H7 (cell line): Measurements from ENCODE around the gene PLSCR5. TPM values are rescaled to one million over a fixed set of nuclear protein-coding genes. Genes with fewer than 3 reads are reported as not detected.

ENCODE experiments used
- DNase-seq: peaks from one replicate; pipeline ENCODE4 v3.0.0; 2012
- H3K27me3 ChIP-seq: 2 replicates; pipeline ENCODE4 v1.6.0; 2011; ENCODE audit warnings: mild to moderate bottlenecking, low read length; ENCODE audit not compliant: control insufficient read depth, insufficient read depth
- H3K36me3 ChIP-seq: replicated peaks from 2 replicates; pipeline ENCODE4 v1.5.1; 2011; ENCODE audit warnings: low read length; ENCODE audit not compliant: control insufficient read depth, insufficient read depth
- H3K4me3 ChIP-seq: 2 replicates; pipeline ENCODE4 v1.5.1; 2011; ENCODE audit warnings: low read depth, mild to moderate bottlenecking, control low read depth, low read length, moderate library complexity; ENCODE audit not compliant: insufficient read depth
- total RNA-seq: library from RNA; depleted of rRNA; stranded (reverse); fragments of >200 nt; shearing (Covaris generic); gene quantifications from 2 replicates; pipeline ENCODE4 v1.2.3, GENCODE V29; 2014

PLSCR5 gene
- total RNA-seq, 1 experiment from 2014 or later: not detected

- no peak overlapping the region for H3K4me3 ChIP-seq
- no peak for DNase-seq
- H3K27me3 ChIP-seq: no peaks in the 10 kb centered on the region
- H3K36me3 ChIP-seq: no peaks in the 10 kb centered on the region
These were observed 6.9 kb upstream of the PLSCR5 start for GRCh38 chr3:146612015-146612414.

GRCh38 chr3:146611096-146611495 is 6.0 kb upstream of the PLSCR5 start:
- no peaks in the 10 kb centered on the region for H3K36me3 ChIP-seq
- no peak overlapping the region for H3K4me3 ChIP-seq
- DNase-seq: no peak
- H3K27me3 ChIP-seq: no peaks in the 10 kb centered on the region

- no peaks in the 10 kb centered on the region for H3K36me3 ChIP-seq
- no peak for DNase-seq
- H3K4me3 ChIP-seq: no peak overlapping the region
- H3K27me3 ChIP-seq: no peaks in the 10 kb centered on the region
These were observed 6.6 kb downstream of the PLSCR5 start for GRCh38 chr3:146598535-146598934.

- no peak for DNase-seq
- Histone ChIP-seq H3K36me3 (no peaks in the 10 kb centered on the region), H3K4me3 (no peak overlapping the region), H3K27me3 (no peaks in the 10 kb centered on the region)
These were observed 10.2 kb downstream of the PLSCR5 start for GRCh38 chr3:146594843-146595482.

GRCh38 chr3:146593776-146594175 is 11.4 kb downstream of the PLSCR5 start:
- no peak for DNase-seq
- Histone ChIP-seq H3K27me3 (no peaks in the 10 kb centered on the region), H3K36me3 (no peaks in the 10 kb centered on the region), H3K4me3 (no peak overlapping the region)

GRCh38 chr3:146590521-146590920 is 14.6 kb downstream of the PLSCR5 start:
- DNase-seq: no peak
- H3K36me3 ChIP-seq: no peaks in the 10 kb centered on the region
- H3K27me3 ChIP-seq: no peaks in the 10 kb centered on the region
- H3K4me3 ChIP-seq: no peak overlapping the region

GRCh38 chr3:146589899-146590508 is 15.1 kb downstream of the PLSCR5 start:
- DNase-seq: no peak
- Histone ChIP-seq H3K4me3 (no peak overlapping the region), H3K36me3 (no peaks in the 10 kb centered on the region), H3K27me3 (no peaks in the 10 kb centered on the region)

- no peaks in the 10 kb centered on the region for H3K36me3 ChIP-seq
- no peak overlapping the region for H3K4me3 ChIP-seq
- DNase-seq: no peak
- no peaks in the 10 kb centered on the region for H3K27me3 ChIP-seq
These were observed 20.0 kb downstream of the PLSCR5 start for GRCh38 chr3:146585156-146585555.

- DNase-seq: no peak
- Histone ChIP-seq H3K36me3 (no peaks in the 10 kb centered on the region), H3K27me3 (no peaks in the 10 kb centered on the region), H3K4me3 (no peak overlapping the region)
These were observed 23.1 kb downstream of the PLSCR5 start for GRCh38 chr3:146581951-146582467.

GRCh38 chr3:146581080-146581601 is 24.0 kb downstream of the PLSCR5 start:
- Histone ChIP-seq H3K4me3 (no peak overlapping the region), H3K27me3 (no peaks in the 10 kb centered on the region), H3K36me3 (no peaks in the 10 kb centered on the region)
- DNase-seq: no peak

GRCh38 chr3:146577662-146578061 is 27.5 kb downstream of the PLSCR5 start:
- peak; percentile 1 for DNase-seq
- no peak overlapping the region for H3K4me3 ChIP-seq
- H3K27me3 ChIP-seq: no peaks in the 10 kb centered on the region
- H3K36me3 ChIP-seq: no peaks in the 10 kb centered on the region

- Histone ChIP-seq H3K27me3 (no peaks in the 10 kb centered on the region), H3K36me3 (no peaks in the 10 kb centered on the region), H3K4me3 (no peak overlapping the region)
- DNase-seq: no peak
These were observed 29.5 kb downstream of the PLSCR5 start for GRCh38 chr3:146575636-146576035.

- no peak for DNase-seq
- no peak overlapping the region for H3K4me3 ChIP-seq
- H3K36me3 ChIP-seq: no peaks in the 10 kb centered on the region
- no peaks in the 10 kb centered on the region for H3K27me3 ChIP-seq
These were observed 31.0 kb downstream of the PLSCR5 start for GRCh38 chr3:146574173-146574572.

GRCh38 chr3:146569314-146569713 is 35.8 kb downstream of the PLSCR5 start:
- Histone ChIP-seq H3K27me3 (no peaks in the 10 kb centered on the region), H3K36me3 (no peaks in the 10 kb centered on the region), H3K4me3 (no peak overlapping the region)
- DNase-seq: no peak

GRCh38 chr3:146566138-146566537 is 39.0 kb downstream of the PLSCR5 start:
- no peak for DNase-seq
- H3K4me3 ChIP-seq: no peak overlapping the region
- no peaks in the 10 kb centered on the region for H3K36me3 ChIP-seq
- H3K27me3 ChIP-seq: no peaks in the 10 kb centered on the region
